K562 (cell line): ENCODE data around the gene AMH.

Source experiments
- CTCF ChIP-seq, 3 experiments: IDR thresholded peaks in 2 of 3; conservative IDR thresholded peaks in 1 of 3; 2 replicates each; pipeline ENCODE4 v1.5.1; 2011 to 2012; ENCODE audit warnings: low read length in 3 of 3, mild to moderate bottlenecking in 3 of 3, control low read depth in 2 of 3, improper control_type of control experiment in 1 of 3, inconsistent platforms in 1 of 3, low read depth in 1 of 3, mixed read lengths in 1 of 3, moderate library complexity in 1 of 3; ENCODE audit not compliant: insufficient read depth in 2 of 3
- EZH2 ChIP-seq: IDR thresholded peaks from 2 replicates; pipeline ENCODE4 v1.6.1; 2012; ENCODE audit warnings: low read depth, mild to moderate bottlenecking, inconsistent platforms, low read length, borderline replicate concordance
- IRF1 ChIP-seq: sonication (generic); formaldehyde crosslinking; IDR thresholded peaks from 2 replicates; pipeline ENCODE4 v1.8.0; 2022; ENCODE audit warnings: missing genetic modification reagents, mild to moderate bottlenecking, borderline replicate concordance
- JUN ChIP-seq, 2 experiments: sonication (generic) in 1 of 2; formaldehyde crosslinking in 1 of 2; IDR thresholded peaks; 2 replicates each; pipeline versions ENCODE4 v1.6.1 to v1.8.0; 2012 to 2022; ENCODE audit warnings: borderline replicate concordance in 2 of 2, mild to moderate bottlenecking in 2 of 2, improper control_type of control experiment in 1 of 2, low read depth in 1 of 2, low read length in 1 of 2, missing genetic modification reagents in 1 of 2
- POLR2A ChIP-seq: fragments of 450-650 bp; conservative IDR thresholded peaks from 2 replicates; pipeline ENCODE4 v1.6.1; 2016
- POLR2AphosphoS5 ChIP-seq: IDR thresholded peaks from 2 replicates; pipeline ENCODE4 v1.6.1; 2011; ENCODE audit warnings: mild to moderate bottlenecking, low read depth, low read length, moderate library complexity; ENCODE audit not compliant: control insufficient read depth, insufficient read depth
- RAD21 ChIP-seq, 2 experiments: fragments of 250-450 bp in 1 of 2; fragments of 450-650 bp in 1 of 2; sonication (Bioruptor Pico) in 1 of 2; formaldehyde crosslinking in 1 of 2; IDR thresholded peaks in 1 of 2; conservative IDR thresholded peaks in 1 of 2; 2 replicates each; pipeline versions ENCODE4 v1.4.0 to v1.8.0; 2020 to 2022; ENCODE audit warnings: mild to moderate bottlenecking in 2 of 2, moderate library complexity in 1 of 2
- RNF2 ChIP-seq: sonication (generic); IDR thresholded peaks from 2 replicates; pipeline ENCODE4 v1.6.1; 2016
- STAG1 ChIP-seq: sonication (generic); formaldehyde crosslinking; IDR thresholded peaks from 2 replicates; pipeline ENCODE4 v1.5.0; 2020; ENCODE audit warnings: missing genetic modification reagents, borderline replicate concordance
- ZBTB1 ChIP-seq: sonication (generic); formaldehyde crosslinking; IDR thresholded peaks from 2 replicates; pipeline ENCODE4 v1.8.1; 2023; ENCODE audit warnings: missing genetic modification reagents, low read depth, mild to moderate bottlenecking, borderline replicate concordance

DNA sequence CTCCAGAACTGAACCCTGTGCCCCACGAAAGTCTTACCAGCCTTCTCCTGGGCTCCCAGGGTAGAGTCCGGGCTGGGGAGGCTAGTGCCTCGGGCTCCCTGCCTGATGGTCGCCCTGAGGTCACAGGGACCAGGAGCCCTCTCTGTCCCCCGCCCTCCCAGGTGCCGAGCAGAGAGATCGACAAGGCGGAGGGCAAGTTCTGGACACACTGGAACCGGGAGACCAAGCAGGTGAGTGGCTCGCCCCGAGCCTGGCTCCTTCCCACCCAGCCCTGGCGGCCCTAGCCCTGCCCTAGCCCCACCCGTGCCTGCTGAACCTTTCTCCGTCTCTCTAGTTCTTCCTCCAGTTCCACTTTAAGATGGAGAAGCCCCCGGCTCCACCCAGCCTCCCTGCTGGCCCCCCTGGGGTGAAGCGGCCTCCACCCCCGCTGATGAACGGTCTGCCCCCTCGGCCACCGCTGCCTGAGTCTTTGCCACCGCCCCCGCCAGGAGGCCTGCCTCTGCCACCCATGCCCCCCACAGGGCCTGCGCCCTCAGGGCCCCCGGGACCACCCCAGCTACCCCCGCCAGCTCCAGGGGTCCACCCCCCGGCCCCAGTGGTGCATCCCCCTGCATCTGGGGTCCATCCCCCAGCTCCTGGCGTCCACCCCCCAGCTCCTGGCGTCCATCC, 1.6 kb upstream of the AMH start:
- TF ChIP-seq IRF1 (no peak), CTCF (IDR thresholded peaks at IDR 0.05 in 2 of 3, conservative IDR thresholded peaks at IDR 0.05 in 1 of 3; ENCODE audit: insufficient read depth in 2 of 3, low read depth in 1 of 3, low read length in 3 of 3) (no peak), JUN (IDR thresholded peaks at IDR 0.05; ENCODE audit: borderline replicate concordance, low read depth, low read length) (no peak), JUN (CRISPR knock-in tag; IDR thresholded peaks at IDR 0.05; ENCODE audit: borderline replicate concordance) (no peak), ZBTB1 (CRISPR knock-in tag) (no peak), EZH2 (no peak), POLR2A (no peak), STAG1 (CRISPR knock-in tag) (no peak), RAD21 (CRISPR knock-in tag; conservative IDR thresholded peaks at IDR 0.05 in 1 of 2, IDR thresholded peaks at IDR 0.05 in 1 of 2) (no peak), POLR2AphosphoS5 (no peak), RNF2 (no peak)
